Peyer's patch (tissue), 4 donors: ENCODE measurements around the gene DCXR. TPM values are rescaled to one million over a fixed set of nuclear protein-coding genes. Genes with fewer than 3 reads are reported as not detected.

Source experiments
- DNase-seq, 3 donors: peaks; one replicate each; pipeline ENCODE4 v3.0.0-alpha.2; 2017 to 2019
- H3K27ac ChIP-seq, 4 donors: fragments of 200-600 bp; sonication (generic); one replicate each; pipeline ENCODE4 v1.5.1; 2016 to 2019
- H3K27me3 ChIP-seq, 2 donors: fragments of 200-600 bp; sonication (generic); one replicate each; pipeline ENCODE4 v1.5.1; 2019
- H3K36me3 ChIP-seq, 3 donors: fragments of 200-600 bp; sonication (generic); one replicate each; pipeline ENCODE4 v1.5.1; 2016 to 2019
- H3K4me1 ChIP-seq, 4 donors: fragments of 200-600 bp; sonication (generic); one replicate each; pipeline ENCODE4 v1.5.1; 2016 to 2019
- H3K4me3 ChIP-seq, 4 donors: fragments of 200-600 bp; sonication (generic); 1 replicate in 3 of 4; 2 replicates in 1 of 4; pipeline ENCODE4 v1.5.1; 2016 to 2019; ENCODE audit warnings: mild to moderate bottlenecking in 1 of 4
- H3K9me3 ChIP-seq, 4 donors: fragments of 200-600 bp; sonication (generic); one replicate each; pipeline ENCODE4 v1.5.1; 2016 to 2019; ENCODE audit warnings: mild to moderate bottlenecking in 1 of 4
- POLR2A ChIP-seq, 2 donors: fragments of 450-650 bp; IDR thresholded peaks; one replicate each; pipeline ENCODE4 v1.5.1; 2017; ENCODE audit warnings: antibody characterized with exemption in 2 of 2, mild to moderate bottlenecking in 2 of 2, moderate library complexity in 2 of 2
- total RNA-seq, 4 donors: library from RNA; depleted of rRNA; stranded (reverse); fragments of >200 nt; gene quantifications; one replicate each; pipeline ENCODE4 v1.1.0, GENCODE V29; 2016
- TF ChIP-seq, protein P1 (sequence below), 6 experiments: fragments of 450-650 bp in 4 of 6; fragments of 200-600 bp in 2 of 6; sonication (generic) in 1 of 6; IDR thresholded peaks; one replicate each; pipeline ENCODE4 v1.5.1; 2017 to 2019; ENCODE audit warnings: antibody characterized with exemption in 6 of 6, mild to moderate bottlenecking in 3 of 6, moderate library complexity in 1 of 6

Gene DCXR
- total RNA-seq, 4 donors from 2014 or later = 68.5 to 104 (median 86.8) TPM

DNA sequence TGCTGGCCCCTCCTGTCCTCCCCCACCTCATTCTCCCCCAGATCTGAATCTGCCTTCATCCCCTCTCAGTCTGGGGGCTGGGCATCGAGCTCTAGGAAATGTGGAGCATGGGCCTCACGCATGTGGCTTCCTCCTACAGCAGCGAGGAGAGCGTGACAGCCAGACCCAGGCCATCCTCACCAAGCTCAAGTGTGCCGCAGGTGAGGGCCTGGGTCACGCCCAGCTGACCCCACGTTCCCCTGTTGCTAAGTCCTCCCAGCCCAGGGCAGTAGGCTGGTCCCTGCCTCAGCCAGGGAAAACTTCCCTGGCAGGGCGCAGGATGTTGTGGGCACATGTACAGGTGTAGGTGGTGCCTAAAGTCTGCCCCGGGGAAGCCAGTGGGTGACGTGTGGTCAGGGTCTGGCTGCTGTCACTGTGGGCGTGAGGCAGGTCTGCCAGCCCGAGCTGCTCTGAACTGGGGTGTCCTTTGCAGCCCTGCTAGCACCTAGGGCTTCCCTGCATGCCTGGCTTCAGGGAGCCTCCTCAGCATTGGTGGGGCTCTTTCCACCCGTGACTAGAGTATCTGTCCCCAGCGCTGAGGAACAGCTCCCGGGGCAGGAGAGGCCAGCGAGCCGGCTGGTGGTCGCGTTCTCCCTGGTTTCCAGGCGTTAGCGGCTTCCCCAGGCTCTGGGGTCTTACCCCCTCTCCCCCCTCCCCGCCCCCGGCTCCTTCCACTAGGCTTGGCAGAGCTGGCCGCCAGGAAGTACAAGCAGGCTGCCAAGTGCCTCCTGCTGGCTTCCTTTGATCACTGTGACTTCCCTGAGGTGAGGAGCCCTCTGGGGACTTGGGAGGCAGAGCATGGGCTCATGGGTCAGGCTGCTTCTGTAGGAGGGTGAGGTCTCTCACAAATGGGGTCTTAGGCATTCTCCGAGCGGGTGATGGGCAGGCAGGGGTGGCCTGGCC is 17.8 kb upstream of the DCXR start:
- no peak overlapping the region for H3K4me3 ChIP-seq
- H3K36me3 ChIP-seq = peaks cover 0 to 69% (median 0%) of the 10 kb centered on the region in 3 donors
- TF ChIP-seq, protein P1, sequence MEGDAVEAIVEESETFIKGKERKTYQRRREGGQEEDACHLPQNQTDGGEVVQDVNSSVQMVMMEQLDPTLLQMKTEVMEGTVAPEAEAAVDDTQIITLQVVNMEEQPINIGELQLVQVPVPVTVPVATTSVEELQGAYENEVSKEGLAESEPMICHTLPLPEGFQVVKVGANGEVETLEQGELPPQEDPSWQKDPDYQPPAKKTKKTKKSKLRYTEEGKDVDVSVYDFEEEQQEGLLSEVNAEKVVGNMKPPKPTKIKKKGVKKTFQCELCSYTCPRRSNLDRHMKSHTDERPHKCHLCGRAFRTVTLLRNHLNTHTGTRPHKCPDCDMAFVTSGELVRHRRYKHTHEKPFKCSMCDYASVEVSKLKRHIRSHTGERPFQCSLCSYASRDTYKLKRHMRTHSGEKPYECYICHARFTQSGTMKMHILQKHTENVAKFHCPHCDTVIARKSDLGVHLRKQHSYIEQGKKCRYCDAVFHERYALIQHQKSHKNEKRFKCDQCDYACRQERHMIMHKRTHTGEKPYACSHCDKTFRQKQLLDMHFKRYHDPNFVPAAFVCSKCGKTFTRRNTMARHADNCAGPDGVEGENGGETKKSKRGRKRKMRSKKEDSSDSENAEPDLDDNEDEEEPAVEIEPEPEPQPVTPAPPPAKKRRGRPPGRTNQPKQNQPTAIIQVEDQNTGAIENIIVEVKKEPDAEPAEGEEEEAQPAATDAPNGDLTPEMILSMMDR (IDR thresholded peaks at IDR 0.05) = no peak
- no peak for TF ChIP-seq POLR2A (IDR thresholded peaks at IDR 0.05)
- no peaks in the 10 kb centered on the region for H3K27me3 ChIP-seq
- peaks cover 0 to 29% (median 21%) of the 10 kb centered on the region in 4 donors for H3K4me1 ChIP-seq
- no peak overlapping the region for H3K27ac ChIP-seq
- no peak for DNase-seq
- no peaks in the 10 kb centered on the region for H3K9me3 ChIP-seq

DNA sequence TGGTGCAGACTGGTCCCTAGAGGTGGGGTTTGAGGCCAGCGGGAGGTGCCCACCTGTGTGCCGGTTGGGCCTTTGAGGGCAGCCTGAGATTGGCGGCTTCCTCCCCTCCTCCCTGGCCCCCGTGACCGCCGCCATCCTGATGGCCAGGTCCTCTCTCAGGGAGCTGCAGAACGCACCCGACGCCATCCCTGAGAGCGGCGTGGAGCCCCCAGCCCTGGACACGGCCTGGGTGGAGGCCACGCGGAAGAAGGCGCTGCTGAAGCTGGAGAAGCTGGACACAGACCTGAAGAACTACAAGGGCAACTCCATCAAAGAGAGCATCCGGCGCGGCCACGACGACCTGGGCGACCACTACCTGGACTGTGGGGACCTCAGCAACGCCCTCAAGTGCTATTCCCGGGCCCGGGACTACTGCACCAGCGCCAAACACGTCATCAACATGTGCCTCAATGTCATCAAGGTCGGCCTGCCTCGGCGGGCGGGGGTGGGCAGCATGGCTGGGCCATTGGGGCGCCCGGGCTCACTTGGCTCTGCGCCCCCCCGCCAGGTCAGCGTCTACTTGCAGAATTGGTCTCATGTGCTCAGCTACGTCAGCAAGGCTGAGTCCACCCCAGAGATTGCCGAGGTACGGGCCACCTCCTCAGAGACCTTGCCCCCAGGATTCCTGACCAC is 17.0 kb upstream of the DCXR start:
- no peaks in the 10 kb centered on the region for H3K27me3 ChIP-seq
- H3K4me3 ChIP-seq = no peak overlapping the region
- DNase-seq = no peak
- TF ChIP-seq, protein P1 (IDR thresholded peaks at IDR 0.05) = no peak
- no peak for TF ChIP-seq POLR2A (IDR thresholded peaks at IDR 0.05)
- no peak overlapping the region for H3K27ac ChIP-seq
- peaks cover 0 to 31% (median 23%) of the 10 kb centered on the region in 4 donors for H3K4me1 ChIP-seq
- peaks cover 0 to 69% (median 0%) of the 10 kb centered on the region in 3 donors for H3K36me3 ChIP-seq
- no peaks in the 10 kb centered on the region for H3K9me3 ChIP-seq

DNA sequence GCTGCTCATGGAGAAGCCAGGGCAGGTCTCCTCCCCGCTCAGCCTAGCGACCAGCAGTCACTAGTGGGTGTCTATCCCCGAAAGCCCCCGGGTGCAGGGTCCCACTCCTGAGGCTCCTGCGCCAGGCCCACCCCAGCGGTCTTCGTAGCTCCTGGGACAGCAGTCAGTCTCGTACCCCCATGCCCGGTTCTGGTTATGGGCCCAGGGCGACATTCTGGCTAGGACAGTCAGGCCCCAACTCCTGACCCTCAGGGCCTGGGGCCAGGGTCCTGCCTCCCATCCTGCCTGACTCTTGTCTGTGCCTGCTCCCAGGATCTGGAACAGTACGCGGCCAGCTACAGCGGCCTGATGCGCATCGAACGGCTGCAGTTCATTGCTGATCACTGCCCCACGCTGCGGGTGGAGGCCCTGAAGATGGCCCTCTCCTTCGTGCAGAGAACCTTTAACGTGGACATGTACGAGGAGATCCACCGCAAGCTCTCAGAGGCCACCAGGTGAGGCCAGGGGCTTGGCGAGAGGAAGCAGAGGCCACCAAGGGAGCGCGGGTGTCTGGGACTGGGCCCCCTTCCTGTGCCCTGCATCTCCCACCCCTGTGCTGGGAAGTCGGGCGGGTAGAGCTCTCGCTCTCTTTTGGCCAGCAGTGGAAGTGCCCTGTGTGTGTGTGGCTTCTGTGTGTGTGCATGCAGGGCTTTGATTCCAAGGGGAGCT is 16.2 kb upstream of the DCXR start:
- Histone ChIP-seq H3K36me3 (peaks cover 0 to 70% (median 0%) of the 10 kb centered on the region in 3 donors), H3K27ac (no peak overlapping the region), H3K9me3 (no peaks in the 10 kb centered on the region), H3K4me1 (peaks cover 0 to 31% (median 23%) of the 10 kb centered on the region in 4 donors), H3K4me3 (no peak overlapping the region), H3K27me3 (no peaks in the 10 kb centered on the region)
- no peak for DNase-seq
- TF ChIP-seq POLR2A (IDR thresholded peaks at IDR 0.05) = no peak
- TF ChIP-seq, protein P1 (IDR thresholded peaks at IDR 0.05) = no peak

DNA sequence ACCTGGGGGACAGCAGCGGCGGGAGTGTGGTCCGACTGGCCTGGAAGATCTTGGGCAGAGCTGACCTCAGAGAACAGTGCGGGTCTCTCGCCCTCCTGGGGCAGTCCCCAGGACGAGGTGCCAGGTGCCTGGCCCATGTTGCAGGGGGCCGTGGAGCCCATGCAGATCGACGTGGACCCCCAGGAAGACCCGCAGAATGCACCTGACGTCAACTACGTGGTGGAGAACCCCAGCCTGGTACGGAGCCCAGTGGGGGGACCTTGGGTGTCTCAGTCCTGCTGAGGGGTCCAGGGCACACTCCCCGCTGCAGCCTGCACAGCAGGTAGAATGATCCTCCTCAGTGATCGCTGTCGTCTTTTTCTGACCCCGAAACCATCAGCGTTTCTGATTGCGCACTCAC is 15.6 kb upstream of the DCXR start:
- no peak for TF ChIP-seq POLR2A (IDR thresholded peaks at IDR 0.05)
- TF ChIP-seq, protein P1 (IDR thresholded peaks at IDR 0.05) = no peak
- no peak overlapping the region for H3K27ac ChIP-seq
- H3K4me1 ChIP-seq = peaks cover 0 to 31% (median 23%) of the 10 kb centered on the region in 4 donors
- H3K27me3 ChIP-seq = no peaks in the 10 kb centered on the region
- peak overlapping the region in 3 of 4 donors; percentile 94 to 98 (median 96) for H3K4me3 ChIP-seq
- no peaks in the 10 kb centered on the region for H3K9me3 ChIP-seq
- peaks cover 0 to 69% (median 0%) of the 10 kb centered on the region in 3 donors for H3K36me3 ChIP-seq
- no peak for DNase-seq

DNA sequence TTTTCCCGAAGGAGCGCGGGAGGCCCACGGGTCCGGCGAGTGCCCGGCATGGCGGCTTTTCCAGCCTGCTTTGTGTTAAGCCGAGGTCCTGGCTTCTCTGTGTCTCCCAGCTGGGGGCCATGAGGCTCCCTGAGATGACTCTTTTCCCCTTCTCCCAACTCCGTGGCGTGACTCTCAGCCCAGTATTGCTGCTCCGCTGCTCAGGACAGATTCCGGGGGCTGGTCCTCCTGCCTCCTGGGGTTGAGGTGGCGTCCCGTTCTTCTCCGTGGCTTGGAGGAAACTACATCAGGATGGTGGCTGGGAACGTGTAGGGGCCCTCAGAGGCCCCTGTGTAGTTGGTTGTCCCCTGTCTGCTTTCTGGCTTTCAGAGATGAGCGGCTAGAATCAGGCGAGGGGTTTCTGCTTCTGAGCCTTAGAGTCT is 15.2 kb upstream of the DCXR start:
- TF ChIP-seq, protein P1 (IDR thresholded peaks at IDR 0.05) = no peak
- no peak for TF ChIP-seq POLR2A (IDR thresholded peaks at IDR 0.05)
- Histone ChIP-seq H3K4me3 (peak overlapping the region; percentile 75 to 98 (median 95)), H3K27ac (peak overlapping the region in 1 of 4 donors; percentile 72), H3K36me3 (peaks cover 0 to 68% (median 0%) of the 10 kb centered on the region in 3 donors), H3K4me1 (peaks cover 0 to 31% (median 23%) of the 10 kb centered on the region in 4 donors), H3K27me3 (no peaks in the 10 kb centered on the region), H3K9me3 (no peaks in the 10 kb centered on the region)
- no peak for DNase-seq
